Stomach (tissue), 4 donors: ENCODE data around the gene TOMM40.

Experiments
- CTCF ChIP-seq, 7 experiments: fragments of 450-650 bp in 4 of 7; fragments of 200-600 bp in 3 of 7; sonication (generic) in 3 of 7; IDR thresholded peaks; one replicate each; pipeline ENCODE4 v1.5.1; 2016 to 2019; ENCODE audit warnings: antibody characterized with exemption in 7 of 7, control low read depth in 2 of 7, mild to moderate bottlenecking in 1 of 7
- POLR2A ChIP-seq, 4 donors: fragments of 450-650 bp; IDR thresholded peaks; one replicate each; pipeline ENCODE4 v1.6.1; 2016; ENCODE audit warnings: antibody characterized with exemption in 4 of 4, control low read depth in 2 of 4, mild to moderate bottlenecking in 1 of 4, moderate library complexity in 1 of 4
- POLR2AphosphoS5 ChIP-seq, 3 donors: sonication (generic); formaldehyde crosslinking; IDR thresholded peaks; one replicate each; pipeline ENCODE4 v1.6.1; 2016; ENCODE audit warnings: antibody characterized with exemption in 3 of 3

DNA sequence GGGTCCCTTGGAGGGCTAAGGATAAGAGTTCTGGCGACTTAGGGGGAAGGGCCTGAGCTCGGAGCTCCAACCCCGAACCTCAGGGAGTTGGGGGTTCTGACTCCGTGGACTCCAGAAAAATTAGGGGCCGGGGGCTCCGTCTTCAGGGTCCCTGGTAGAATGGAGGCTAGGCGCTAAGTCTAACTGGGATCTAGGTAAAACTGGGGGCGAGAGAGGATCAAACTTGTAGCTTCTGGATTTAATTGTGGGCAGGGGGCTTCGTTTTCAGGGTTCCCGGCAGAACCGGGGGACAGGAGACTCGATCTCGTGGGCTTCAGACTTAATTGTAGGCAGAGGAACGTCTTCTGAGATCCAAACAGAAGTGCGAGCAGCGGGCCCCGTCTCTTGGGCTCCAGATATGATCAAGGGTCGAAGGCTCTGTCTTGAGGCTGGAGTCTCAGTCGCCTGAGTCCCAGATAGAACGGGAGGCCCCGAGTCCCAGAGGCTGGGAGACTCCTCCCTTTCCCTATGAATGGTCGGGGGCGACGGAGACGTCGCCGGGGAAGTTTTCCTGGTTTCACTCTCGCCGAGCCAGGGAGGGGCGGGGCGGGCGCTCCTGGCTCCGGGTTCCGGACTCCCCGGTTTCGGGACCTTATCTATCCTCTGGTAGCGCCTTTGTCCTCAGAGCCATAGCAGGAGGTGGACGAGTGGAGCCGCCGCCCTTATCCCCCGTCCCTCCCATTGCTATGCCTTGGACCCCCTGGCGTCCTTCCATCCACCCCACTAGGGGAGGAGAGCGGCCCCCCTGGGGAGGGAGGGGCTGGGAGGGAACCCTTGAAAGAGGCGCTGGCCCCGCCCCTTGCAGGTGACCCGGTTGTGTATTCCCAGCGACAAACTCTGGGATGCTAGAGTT is 43.7 kb upstream of the TOMM40 start:
- TF ChIP-seq CTCF (IDR thresholded peaks at IDR 0.05) (no peak), POLR2A (IDR thresholded peaks at IDR 0.05) (peak in 2 of 4 donors; percentile 79 to 84), POLR2AphosphoS5 (IDR thresholded peaks at IDR 0.05) (peak; percentile 56 to 98 (median 94))
